GM19455 (cell line): Measurements from ENCODE around the gene AFF2.

Experiments used
- ATAC-seq: cut with Tn5 transposase; IDR thresholded peaks from one replicate; pipeline ENCODE4 v1.9.1; 2021; ENCODE audit not compliant: unreplicated experiment

Gene AFF2

DNA sequence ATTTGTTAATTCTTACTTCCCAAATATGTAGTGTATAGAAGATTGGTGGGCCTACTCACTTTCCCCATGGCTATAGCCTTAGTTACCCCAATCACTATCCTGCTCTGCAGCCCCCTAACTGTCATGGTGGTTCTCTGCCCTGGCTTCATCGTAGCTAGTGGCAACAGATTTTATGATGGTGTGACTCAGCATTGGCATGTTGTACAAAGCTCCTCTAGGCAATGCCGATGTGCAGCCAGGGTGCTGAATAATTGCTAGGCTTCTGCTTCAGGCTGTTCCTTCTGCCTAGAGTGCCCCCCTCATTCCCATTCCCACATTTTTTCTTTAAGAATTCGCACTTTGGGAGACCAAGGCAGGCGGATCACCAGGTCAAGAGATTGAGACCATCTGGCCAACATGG lies 35.2 kb downstream of the AFF2 start:
- no peak for ATAC-seq

DNA sequence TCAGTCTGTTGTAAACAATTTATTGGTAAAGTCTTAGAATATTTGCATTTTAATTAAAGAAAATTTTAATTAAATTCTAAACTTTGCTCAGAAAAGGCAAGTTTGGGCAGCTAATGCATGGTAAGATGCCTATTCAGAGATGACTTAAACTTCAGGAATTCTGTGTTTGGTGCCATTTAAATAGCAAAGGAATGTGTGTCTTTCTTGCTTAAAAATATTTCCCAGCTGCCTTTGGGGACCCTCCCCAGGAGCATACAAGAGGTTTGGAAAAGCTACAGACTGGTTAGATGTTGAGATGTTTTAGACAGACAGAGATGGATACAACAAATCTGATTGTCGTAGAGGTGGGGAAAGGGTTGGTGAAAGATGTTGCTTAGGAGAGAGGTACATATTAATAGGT lies 36.5 kb downstream of the AFF2 start:
- ATAC-seq, result no peak

GRCh38 chrX:148537556-148538182 lies 37.3 kb downstream of the AFF2 start:
- ATAC-seq, result no peak

- ATAC-seq, result no peak
Measured at GRCh38 chrX:148538582-148538981, 38.2 kb downstream of the AFF2 start.

GRCh38 chrX:148540114-148540513 lies 39.7 kb downstream of the AFF2 start:
- no peak for ATAC-seq

- no peak for ATAC-seq
Measured at GRCh38 chrX:148540671-148541583, 40.5 kb downstream of the AFF2 start.

DNA sequence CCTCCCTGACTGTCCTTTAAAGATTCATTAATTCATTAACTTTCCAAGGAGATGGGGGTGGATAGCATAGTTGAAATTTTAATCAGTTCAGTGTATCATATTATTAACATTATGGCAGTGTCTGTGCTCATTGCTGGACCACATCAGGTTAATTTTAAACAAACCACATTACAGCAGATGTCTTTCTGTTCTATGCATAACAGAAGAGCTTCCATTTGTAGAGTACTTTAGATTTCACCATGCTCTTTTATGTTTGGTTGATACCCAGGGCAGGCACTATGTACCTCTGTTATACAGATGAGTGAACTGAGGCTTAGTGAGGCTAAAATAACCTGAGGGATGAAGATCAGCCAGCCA lies 41.1 kb downstream of the AFF2 start:
- ATAC-seq, result no peak

DNA sequence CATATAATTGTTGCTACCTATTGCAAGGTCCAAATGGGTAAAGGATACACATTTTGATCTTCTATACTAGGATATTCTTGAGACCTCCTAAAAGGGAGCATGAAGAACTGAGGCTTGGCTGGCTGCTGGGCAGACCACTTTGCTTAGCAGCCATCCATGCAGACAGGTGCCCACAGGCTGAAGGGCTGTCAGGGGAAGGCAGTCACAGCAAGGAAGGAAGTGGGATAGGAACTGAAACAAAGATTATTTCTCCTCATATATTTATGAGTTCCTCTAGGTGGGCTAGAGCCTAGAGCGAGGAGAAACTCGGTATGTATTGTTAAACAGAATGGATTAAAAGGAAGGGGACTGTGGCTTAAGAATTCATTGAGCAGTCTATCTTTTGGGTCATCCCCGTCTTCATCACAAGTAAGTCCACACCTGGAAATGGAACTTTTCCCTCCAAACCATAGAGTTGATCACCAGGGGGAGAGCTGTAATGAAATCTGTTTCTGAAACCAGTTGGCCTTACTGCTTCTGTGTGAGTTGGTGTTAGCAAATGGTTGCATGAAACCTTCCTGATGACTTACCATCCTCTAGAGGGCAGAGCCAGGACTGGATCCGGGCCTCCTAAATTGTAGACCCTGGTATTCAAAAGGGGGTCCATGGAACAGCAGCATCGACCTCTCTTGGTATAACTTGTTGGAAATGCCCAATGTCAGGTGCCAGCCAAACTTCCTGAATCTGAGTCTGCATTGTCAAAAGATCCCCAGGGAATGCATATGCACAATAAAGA lies 42.3 kb downstream of the AFF2 start:
- no peak for ATAC-seq

DNA sequence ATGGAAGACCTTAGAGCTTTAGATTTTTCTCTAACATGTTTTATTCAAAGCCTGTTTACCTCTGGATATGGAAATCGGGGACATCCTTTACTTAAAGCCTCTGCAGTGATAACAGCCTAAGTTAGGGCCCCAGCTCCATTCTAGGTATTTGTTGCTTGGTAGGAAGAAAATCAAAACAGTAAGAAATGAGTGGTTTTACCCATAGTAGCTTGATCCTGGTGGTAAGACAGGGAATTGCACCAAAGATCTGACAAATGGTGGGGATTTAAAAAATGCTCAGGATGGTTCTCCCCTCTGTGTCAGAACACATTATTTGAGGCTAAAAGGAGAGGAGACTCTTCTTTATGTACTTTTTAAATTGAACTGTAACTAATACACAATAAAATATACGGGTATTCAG lies 52.4 kb downstream of the AFF2 start:
- ATAC-seq, result no peak

DNA sequence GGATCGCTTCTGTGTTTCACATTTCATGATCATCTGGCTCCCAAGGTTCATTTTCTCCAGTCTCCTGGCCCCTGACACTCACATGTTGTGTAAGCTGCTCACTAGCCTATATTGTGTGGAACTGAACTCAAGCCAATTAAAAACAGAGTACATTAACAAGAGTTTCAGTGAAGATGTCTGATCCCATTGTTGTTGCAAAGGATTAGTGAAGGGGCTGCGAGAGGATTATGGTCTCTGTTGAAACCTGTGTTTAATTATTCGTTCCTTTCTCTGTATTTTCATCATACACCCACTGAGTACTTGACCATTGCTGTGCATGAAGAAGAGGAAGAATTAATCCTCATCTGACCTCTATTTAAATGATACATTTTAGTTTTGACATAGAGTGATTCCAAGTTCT lies 54.7 kb downstream of the AFF2 start:
- ATAC-seq, result no peak

DNA sequence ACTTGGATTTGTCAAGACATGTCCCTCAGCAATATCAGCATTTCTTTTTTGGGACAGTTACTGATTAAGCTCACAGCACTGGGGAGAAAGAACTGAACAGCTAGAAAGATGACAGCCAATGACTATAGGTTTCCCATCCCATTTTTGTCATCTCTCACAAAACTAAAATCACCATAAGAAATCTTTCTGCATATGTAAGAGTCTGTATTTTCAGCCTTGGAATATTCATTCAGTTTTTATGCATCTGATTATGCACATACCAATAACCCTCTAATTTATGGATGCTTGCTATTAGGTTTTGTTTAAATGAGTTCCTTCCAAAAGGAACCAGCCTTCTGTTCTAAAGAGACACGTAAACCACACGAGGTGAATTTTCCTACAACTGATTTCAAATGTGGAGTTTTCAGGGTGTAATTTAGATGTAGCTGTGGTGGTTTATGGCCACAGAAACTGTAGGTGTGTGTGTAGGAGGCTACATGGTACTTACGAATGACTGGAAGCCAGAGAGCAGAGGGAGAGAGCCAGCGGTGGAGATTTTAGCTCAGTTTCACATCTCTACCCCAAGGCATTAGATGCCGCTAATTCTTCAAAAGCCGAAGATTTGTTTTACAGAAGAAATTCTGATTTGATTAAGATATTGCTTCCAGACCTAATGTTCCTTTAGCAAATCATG lies 55.3 kb downstream of the AFF2 start:
- no peak for ATAC-seq

- no peak for ATAC-seq
Measured at GRCh38 chrX:148556498-148556897, 56.1 kb downstream of the AFF2 start.

- ATAC-seq, result no peak
Measured at GRCh38 chrX:148562846-148563245, 62.4 kb downstream of the AFF2 start.

GRCh38 chrX:148567229-148567628 lies 66.8 kb downstream of the AFF2 start:
- no peak for ATAC-seq

DNA sequence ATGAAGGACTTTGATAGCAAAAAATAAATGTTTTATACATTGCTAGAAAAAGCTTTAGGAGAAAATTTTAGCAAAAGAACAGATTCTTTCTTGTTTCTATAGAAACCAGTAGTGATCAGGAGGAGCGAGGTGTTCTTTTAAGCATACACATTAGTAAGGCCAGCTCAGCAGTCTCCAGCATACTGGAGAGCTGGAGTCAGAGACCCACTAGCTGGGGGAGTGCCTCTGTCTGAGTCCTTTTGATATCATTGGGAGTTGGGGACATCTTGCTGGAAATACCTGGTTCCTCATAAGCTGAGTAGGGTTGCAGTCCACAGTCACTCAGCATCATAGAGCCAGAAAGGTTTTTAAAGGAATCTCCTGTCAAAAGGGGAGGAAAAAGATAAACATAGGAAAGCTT lies 67.4 kb downstream of the AFF2 start:
- ATAC-seq, result no peak

DNA sequence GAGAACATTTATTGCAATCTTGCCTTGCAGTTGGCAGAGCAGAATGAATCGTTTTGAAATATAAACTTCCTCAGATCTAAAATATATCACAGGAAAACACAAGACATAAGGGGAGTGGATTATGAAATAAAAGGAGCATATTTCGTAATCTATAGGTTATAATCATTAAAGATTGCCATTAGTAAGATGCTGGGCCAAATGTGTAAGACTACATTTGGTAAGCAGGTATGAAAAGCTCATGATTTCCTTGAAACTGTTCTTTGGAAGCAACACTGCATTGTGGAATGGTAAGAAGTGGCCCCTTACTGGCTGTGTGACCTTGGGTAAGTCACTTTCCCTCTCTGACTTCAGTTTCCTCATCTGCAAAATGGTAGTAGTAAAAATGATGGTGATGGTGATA lies 68.3 kb downstream of the AFF2 start:
- no peak for ATAC-seq

GRCh38 chrX:148572337-148572736 lies 71.9 kb downstream of the AFF2 start:
- ATAC-seq, result no peak

GRCh38 chrX:148573119-148573518 lies 72.7 kb downstream of the AFF2 start:
- no peak for ATAC-seq

GRCh38 chrX:148574237-148574973 lies 74.0 kb downstream of the AFF2 start:
- no peak for ATAC-seq

- no peak for ATAC-seq
Measured at GRCh38 chrX:148576396-148576795, 76.0 kb downstream of the AFF2 start.

GRCh38 chrX:148577741-148578140 lies 77.3 kb downstream of the AFF2 start:
- ATAC-seq, result no peak
